ENCODE results near the gene RBP7. TPM values are rescaled to one million over a fixed set of nuclear protein-coding genes. Genes with fewer than 3 reads are reported as not detected.

RBP7 gene
- not detected in 2 replicates for total RNA-seq

GRCh38 chr1:9996624-9997582 is at the start of gene RBP7:
RBP7 (plus strand) TSS chr1:9997228; CDS start chr1:9997259, 31 bp downstream.

GRCh38 chr1:10032590-10033358 is 35.7 kb downstream of the RBP7 start, which contains the start of gene UBE4B:
UBE4B (plus strand) TSS chr1:10032958; CDS start chr1:10033671, 713 bp downstream.

Other genes with a start within 250 kb of the RBP7 start
- gene CLSTN1, start 173.3 kb upstream of the RBP7 start, total RNA-seq, result 100 and 120 TPM in 2 replicates
- gene CTNNBIP1, start 87.0 kb upstream of the RBP7 start, total RNA-seq, result 24.4 and 28.8 TPM in 2 replicates
- 26.6 and 42.0 TPM in 2 replicates for gene LZIC, start 53.8 kb upstream of the RBP7 start, total RNA-seq
- 18.6 and 19.0 TPM in 2 replicates for gene NMNAT1, start 53.8 kb upstream of the RBP7 start, total RNA-seq
- 44.9 and 57.9 TPM in 2 replicates for gene UBE4B, start 35.7 kb downstream of the RBP7 start, total RNA-seq
- 31.1 and 43.6 TPM in 2 replicates for gene KIF1B, start 213.3 kb downstream of the RBP7 start, total RNA-seq

All from smooth muscle cell of trachea (primary cell).